Measurements from ENCODE around the gene CCDC178.

CCDC178 gene

GRCh38 chr18:32909798-32910561 is 530.5 kb downstream of the CCDC178 start:
- no peak for DNase-seq

GRCh38 chr18:32908424-32908805 is 532.1 kb downstream of the CCDC178 start:
- DNase-seq: no peak

GRCh38 chr18:32907648-32908423 is 532.7 kb downstream of the CCDC178 start:
- DNase-seq: no peak

- no peak for DNase-seq
These were observed 533.3 kb downstream of the CCDC178 start for GRCh38 chr18:32907311-32907585.

GRCh38 chr18:32906506-32907310 is 533.8 kb downstream of the CCDC178 start:
- DNase-seq: no peak

- no peak for DNase-seq
These were observed 534.9 kb downstream of the CCDC178 start for GRCh38 chr18:32905651-32906050.

GRCh38 chr18:32902568-32903330 is 537.8 kb downstream of the CCDC178 start:
- no peak for DNase-seq

GRCh38 chr18:32899819-32900218 is 540.7 kb downstream of the CCDC178 start:
- no peak for DNase-seq

GRCh38 chr18:32896776-32897547 is 543.6 kb downstream of the CCDC178 start:
- DNase-seq: no peak

GRCh38 chr18:32893915-32894314 is 546.6 kb downstream of the CCDC178 start:
- DNase-seq: no peak

- no peak for DNase-seq
These were observed 548.7 kb downstream of the CCDC178 start for GRCh38 chr18:32891797-32892196.

GRCh38 chr18:32891130-32891529 is 549.4 kb downstream of the CCDC178 start:
- no peak for DNase-seq

- DNase-seq: no peak
These were observed 550.6 kb downstream of the CCDC178 start for GRCh38 chr18:32889615-32890593.

GRCh38 chr18:32888306-32888705 is 552.2 kb downstream of the CCDC178 start:
- DNase-seq: no peak

Data from central memory CD4-positive, alpha-beta T cell (primary cell).